Measurements from ENCODE around the gene C17orf107.

- no peak for TF ChIP-seq CTCF (IDR thresholded peaks at IDR 0.05)
- TF ChIP-seq POLR2A (IDR thresholded peaks at IDR 0.05), result no peak
- TF ChIP-seq EP300 (IDR thresholded peaks at IDR 0.05), result no peak
These were observed 47.1 kb downstream of the C17orf107 start for GRCh38 chr17:4946312-4946976.
